SK-N-SH (cell line): ENCODE results near the gene RBM12. TPM values are rescaled to one million over a fixed set of nuclear protein-coding genes. Genes with fewer than 3 reads are reported as not detected.

Experiments used
- CTCF ChIA-PET: fragments of 300-600, 350-600 bp; formaldehyde crosslinking; extraction: SDS; loops from one replicate; lab custom pipeline; 2021; lab: Yijun Ruan, JAX
- POLR2A ChIA-PET: fragments of 350-600 bp; sonication (Branson Sonifier 250); formaldehyde crosslinking; extraction: SDS; loops from one replicate; lab custom pipeline; 2020; ENCODE audit warnings: antibody characterized with exemption, inconsistent platforms; lab: Yijun Ruan, JAX
- DNase-seq: peaks from one replicate; pipeline ENCODE4 v3.0.0; 2012
- H2AFZ ChIP-seq: fragments of 200-600 bp; sonication (generic); 2 replicates; pipeline ENCODE4 v1.8.1; 2016; ENCODE audit warnings: antibody characterized with exemption, mild to moderate bottlenecking, low read depth
- H3F3A ChIP-seq: fragments of 200-600 bp; sonication (generic); replicated peaks from 2 replicates; pipeline ENCODE3; 2016; ENCODE audit warnings: antibody characterized with exemption, mild to moderate bottlenecking; ENCODE audit not compliant: insufficient read depth
- H3K27ac ChIP-seq, 2 experiments: fragments of 200-500 bp in 1 of 2; fragments of 200-600 bp in 1 of 2; sonication (Bioruptor generic) in 1 of 2; sonication (generic), shearing (Covaris generic) in 1 of 2; 2 replicates each; pipeline versions ENCODE4 v1.5.1 to v1.6.1; 2014 to 2016; ENCODE audit warnings: low read depth in 2 of 2, inconsistent platforms in 1 of 2, low read length in 1 of 2, mild to moderate bottlenecking in 1 of 2, mixed read lengths in 1 of 2
- H3K27me3 ChIP-seq: fragments of 200-600 bp; sonication (generic), shearing (Covaris generic); 2 replicates; pipeline ENCODE4 v1.6.1; 2016; ENCODE audit warnings: mixed run types; ENCODE audit not compliant: insufficient read depth
- H3K36me3 ChIP-seq, 2 experiments: fragments of 200-500 bp in 1 of 2; fragments of 200-600 bp in 1 of 2; sonication (Bioruptor generic) in 1 of 2; sonication (generic) in 1 of 2; replicated peaks in 1 of 2; 2 replicates each; pipeline versions ENCODE3 to v1.5.1; 2014 to 2016; ENCODE audit warnings: low read length in 1 of 2, mild to moderate bottlenecking in 1 of 2; ENCODE audit not compliant: insufficient read depth in 2 of 2, control insufficient read depth in 1 of 2
- H3K4me1 ChIP-seq, 2 experiments: fragments of 200-500 bp in 1 of 2; fragments of 200-600 bp in 1 of 2; sonication (Bioruptor generic) in 1 of 2; sonication (generic), shearing (Covaris generic) in 1 of 2; 2 replicates each; pipeline versions ENCODE4 v1.5.1 to v1.6.1; 2014 to 2016; ENCODE audit warnings: low read depth in 1 of 2, low read length in 1 of 2, mixed run types in 1 of 2; ENCODE audit not compliant: insufficient read depth in 2 of 2, control insufficient read depth in 1 of 2
- H3K4me2 ChIP-seq: fragments of 200-600 bp; sonication (generic), shearing (Covaris generic); 2 replicates; pipeline ENCODE4 v1.6.1; 2017; ENCODE audit warnings: mixed run types
- H3K4me3 ChIP-seq, 2 experiments: fragments of 200-500 bp in 1 of 2; fragments of 200-600 bp in 1 of 2; sonication (Bioruptor generic) in 1 of 2; sonication (generic), shearing (Covaris generic) in 1 of 2; 2 replicates each; pipeline versions ENCODE4 v1.5.1 to v1.8.1; 2014 to 2016; ENCODE audit warnings: low read depth in 2 of 2, inconsistent platforms in 1 of 2, low read length in 1 of 2, mild to moderate bottlenecking in 1 of 2, mixed read lengths in 1 of 2, moderate library complexity in 1 of 2
- H3K79me2 ChIP-seq: fragments of 200-600 bp; sonication (generic); 2 replicates; pipeline ENCODE4 v1.8.1; 2017; ENCODE audit warnings: mild to moderate bottlenecking; ENCODE audit not compliant: insufficient read depth
- H3K9ac ChIP-seq: fragments of 200-600 bp; sonication (generic); 2 replicates; pipeline ENCODE4 v1.6.1; 2017; ENCODE audit warnings: mixed run types
- H3K9me2 ChIP-seq: fragments of 200-600 bp; sonication (generic); 2 replicates; pipeline ENCODE4 v1.6.1; 2017; ENCODE audit warnings: mixed run types
- H3K9me3 ChIP-seq: fragments of 200-600 bp; sonication (generic); 2 replicates; pipeline ENCODE4 v1.6.1; 2017; ENCODE audit warnings: mixed run types, mild to moderate bottlenecking, moderate library complexity
- H4K20me1 ChIP-seq: fragments of 200-600 bp; sonication (generic); 2 replicates; pipeline ENCODE4 v1.6.1; 2017; ENCODE audit warnings: mild to moderate bottlenecking, mixed run types; ENCODE audit not compliant: insufficient read depth
- ELF1 ChIP-seq: IDR thresholded peaks from 2 replicates; pipeline ENCODE4 v1.4.0; 2012
- EP300 ChIP-seq, 2 experiments: IDR thresholded peaks; 2 replicates each; pipeline versions ENCODE4 v1.4.0 to v1.6.1; 2012; ENCODE audit warnings: borderline replicate concordance in 1 of 2, low read depth in 1 of 2, low read length in 1 of 2
- FOXJ3 ChIP-seq: sonication (generic); formaldehyde crosslinking; IDR thresholded peaks from 2 replicates; pipeline ENCODE4 v1.5.1; 2020; ENCODE audit warnings: mild to moderate bottlenecking, missing genetic modification reagents
- GABPA ChIP-seq: IDR thresholded peaks from 2 replicates; pipeline ENCODE4 v1.4.0; 2012; ENCODE audit warnings: low read depth, mild to moderate bottlenecking
- GATA2 ChIP-seq: sonication (generic); formaldehyde crosslinking; IDR thresholded peaks from 2 replicates; pipeline ENCODE4 v1.5.0; 2020; ENCODE audit warnings: mild to moderate bottlenecking, missing genetic modification reagents
- JUND ChIP-seq: IDR thresholded peaks from 2 replicates; pipeline ENCODE4 v1.4.0; 2012
- MEF2A ChIP-seq: IDR thresholded peaks from 2 replicates; pipeline ENCODE4 v1.4.0; 2012; ENCODE audit warnings: low read depth, borderline replicate concordance
- MXI1 ChIP-seq: IDR thresholded peaks from 2 replicates; pipeline ENCODE4 v1.6.1; 2012; ENCODE audit warnings: mild to moderate bottlenecking, low read depth, low read length, improper control_type of control experiment
- NFIC ChIP-seq: IDR thresholded peaks from 2 replicates; pipeline ENCODE4 v1.4.0; 2012; ENCODE audit warnings: borderline replicate concordance
- POLR2AphosphoS5 ChIP-seq: IDR thresholded peaks from 2 replicates; pipeline ENCODE4 v1.6.1; 2012; ENCODE audit warnings: low read depth, low read length
- RAD21 ChIP-seq: IDR thresholded peaks from 2 replicates; pipeline ENCODE4 v1.6.1; 2012; ENCODE audit warnings: mild to moderate bottlenecking, low read length
- RCOR1 ChIP-seq: fragments of 150-350 bp; IDR thresholded peaks from 2 replicates; pipeline ENCODE4 v1.6.1; 2017; ENCODE audit warnings: antibody characterized with exemption, low read length
- RFX5 ChIP-seq: IDR thresholded peaks from 2 replicates; pipeline ENCODE4 v1.6.1; 2012; ENCODE audit warnings: mild to moderate bottlenecking, improper control_type of control experiment, low read length
- RXRA ChIP-seq: IDR thresholded peaks from 2 replicates; pipeline ENCODE4 v1.4.0; 2012; ENCODE audit warnings: low read depth, mild to moderate bottlenecking, borderline replicate concordance
- SIN3A ChIP-seq: IDR thresholded peaks from 2 replicates; pipeline ENCODE4 v1.6.1; 2012; ENCODE audit warnings: low read depth, mild to moderate bottlenecking, low read length, moderate library complexity, borderline replicate concordance
- TAF1 ChIP-seq: IDR thresholded peaks from 2 replicates; pipeline ENCODE4 v1.6.1; 2012; ENCODE audit warnings: low read depth, mild to moderate bottlenecking, low read length, moderate library complexity, borderline replicate concordance
- TCF12 ChIP-seq: IDR thresholded peaks from 2 replicates; pipeline ENCODE4 v1.4.0; 2012
- YY1 ChIP-seq: IDR thresholded peaks from 2 replicates; pipeline ENCODE4 v1.4.0; 2012; ENCODE audit warnings: low read depth, mild to moderate bottlenecking
- WGBS: methylation state at CpG from one replicate; pipeline ENCODE4 v1.1.6; 2017; ENCODE audit warnings: low lambda C conversion rate; 5-methylcytosine and 5-hydroxymethylcytosine counted together
- polyA plus RNA-seq, 3 experiments: library from polyadenylated mRNA; depleted of rRNA; stranded (reverse); fragments of >200 nt; gene quantifications; 2 replicates each; pipeline ENCODE4 v1.2.3, GENCODE V29; 2012
- TF ChIP-seq, protein P1 (sequence below): IDR thresholded peaks from 2 replicates; pipeline ENCODE4 v1.4.0; 2012; ENCODE audit warnings: low read depth, borderline replicate concordance
- TF ChIP-seq, protein P2 (sequence below): IDR thresholded peaks from 2 replicates; pipeline ENCODE4; 2012
- TF ChIP-seq, protein P3 (sequence below): fragments of 200-600 bp; sonication (generic); IDR thresholded peaks from 2 replicates; pipeline ENCODE4 v1.6.1; 2017; ENCODE audit warnings: antibody characterized with exemption, mild to moderate bottlenecking, moderate library complexity
- TF ChIP-seq, protein P4 (sequence below): fragments of 150-350 bp; IDR thresholded peaks from 2 replicates; pipeline ENCODE4 v1.6.1; 2017; ENCODE audit warnings: antibody characterized with exemption, low read length, low read depth, borderline replicate concordance
- TF ChIP-seq, protein P5 (sequence below): IDR thresholded peaks from 2 replicates; pipeline ENCODE4 v1.4.0; 2012; ENCODE audit warnings: low read depth, borderline replicate concordance

The RBM12 gene, protein sequence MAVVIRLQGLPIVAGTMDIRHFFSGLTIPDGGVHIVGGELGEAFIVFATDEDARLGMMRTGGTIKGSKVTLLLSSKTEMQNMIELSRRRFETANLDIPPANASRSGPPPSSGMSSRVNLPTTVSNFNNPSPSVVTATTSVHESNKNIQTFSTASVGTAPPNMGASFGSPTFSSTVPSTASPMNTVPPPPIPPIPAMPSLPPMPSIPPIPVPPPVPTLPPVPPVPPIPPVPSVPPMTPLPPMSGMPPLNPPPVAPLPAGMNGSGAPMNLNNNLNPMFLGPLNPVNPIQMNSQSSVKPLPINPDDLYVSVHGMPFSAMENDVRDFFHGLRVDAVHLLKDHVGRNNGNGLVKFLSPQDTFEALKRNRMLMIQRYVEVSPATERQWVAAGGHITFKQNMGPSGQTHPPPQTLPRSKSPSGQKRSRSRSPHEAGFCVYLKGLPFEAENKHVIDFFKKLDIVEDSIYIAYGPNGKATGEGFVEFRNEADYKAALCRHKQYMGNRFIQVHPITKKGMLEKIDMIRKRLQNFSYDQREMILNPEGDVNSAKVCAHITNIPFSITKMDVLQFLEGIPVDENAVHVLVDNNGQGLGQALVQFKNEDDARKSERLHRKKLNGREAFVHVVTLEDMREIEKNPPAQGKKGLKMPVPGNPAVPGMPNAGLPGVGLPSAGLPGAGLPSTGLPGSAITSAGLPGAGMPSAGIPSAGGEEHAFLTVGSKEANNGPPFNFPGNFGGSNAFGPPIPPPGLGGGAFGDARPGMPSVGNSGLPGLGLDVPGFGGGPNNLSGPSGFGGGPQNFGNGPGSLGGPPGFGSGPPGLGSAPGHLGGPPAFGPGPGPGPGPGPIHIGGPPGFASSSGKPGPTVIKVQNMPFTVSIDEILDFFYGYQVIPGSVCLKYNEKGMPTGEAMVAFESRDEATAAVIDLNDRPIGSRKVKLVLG
- polyA plus RNA-seq (2012; rRNA removed), result 41.9 and 56.7 TPM in 2 replicates
- 37.7 and 43.4 TPM in 2 replicates for polyA plus RNA-seq (2012; cell fraction: cytosol; rRNA removed)
- 55.0 and 78.3 TPM in 2 replicates for polyA plus RNA-seq (2012; cell fraction: nucleus; rRNA removed)

DNA sequence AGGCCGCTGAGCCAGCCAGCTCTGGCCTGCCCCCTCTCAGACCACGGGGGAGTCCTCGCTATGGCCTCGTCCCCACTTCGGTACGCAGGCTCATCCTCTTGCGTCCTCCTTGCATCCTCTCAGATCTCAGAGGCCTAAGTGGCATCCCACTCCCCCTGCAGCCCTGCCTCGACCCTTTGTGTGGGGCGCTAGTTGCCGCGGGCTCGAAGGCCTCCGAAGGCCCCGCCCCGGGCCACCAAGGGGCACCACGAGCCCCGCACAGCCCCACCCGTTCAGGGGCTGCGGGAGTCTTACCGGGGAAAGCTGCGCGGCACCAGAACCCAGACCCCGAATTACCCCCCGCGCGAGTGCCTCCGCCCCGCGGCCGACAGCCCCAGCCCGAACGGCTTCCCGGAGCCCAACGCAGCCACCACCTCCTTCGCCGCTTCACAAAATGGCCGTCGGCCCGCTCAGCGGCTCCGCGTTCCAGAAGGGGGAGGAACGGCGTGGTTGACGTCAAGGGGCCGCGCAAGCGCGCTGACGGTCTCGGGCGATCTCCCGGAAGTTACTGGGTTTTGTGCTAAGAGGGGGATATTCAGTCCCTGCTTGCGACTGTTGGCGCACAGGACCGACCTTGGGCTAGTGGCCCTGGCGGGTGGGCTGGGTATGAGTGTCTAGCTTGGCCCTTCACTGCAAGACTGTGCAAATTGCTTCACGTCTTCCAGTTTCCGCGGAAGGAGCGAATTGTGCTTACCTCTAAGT is at the start of gene RBM12, which contains the start of gene CPNE1:
Gene RBM12 (minus strand): TSS at position 435 of the 741 bp plus-strand sequence. CDS start 9,578 bp downstream, outside the sequence.
Gene CPNE1 (minus strand): TSS at position 435 of the 741 bp plus-strand sequence. CDS start 31,977 bp downstream, outside the sequence.
- peaks cover 15 to 16% of the 10 kb centered on the region in 2 experiments for H3K36me3 ChIP-seq
- peaks cover 44% of the 10 kb centered on the region for H4K20me1 ChIP-seq
- peaks cover 52% of the 10 kb centered on the region for H3K79me2 ChIP-seq
- H3K27ac ChIP-seq, result peak within 1 kb of the TSS; percentile 94 to 95
- CTCF ChIA-PET, result interaction anchor here (0.9 to 2.2 kb wide), 4 partner anchors 16 to 326 kb away, joined by 4 to 15 read pairs (median 5); partner anchors contain the start of genes NFS1 and ROMO1
- no peaks in the 10 kb centered on the region for H3K9me3 ChIP-seq
- 1% methylated on average over 43 of the region's 61 CpGs for WGBS
- H3K9me2 ChIP-seq, result no peaks in the 10 kb centered on the region
- peaks cover 26% of the 10 kb centered on the region for H3F3A ChIP-seq
- peak within 1 kb of the TSS; percentile 78 to 83 for H3K4me3 ChIP-seq
- peak within 1 kb of the TSS; percentile 97 for H3K4me2 ChIP-seq
- POLR2A ChIA-PET, result interaction anchor here (0.8 to 2.3 kb wide), 5 partner anchors 23 to 290 kb away, joined by 4 to 33 read pairs (median 5); partner anchors contain the start of genes CEP250, RBM39, SCAND1 and SPAG4
- H3K27me3 ChIP-seq, result no peaks in the 10 kb centered on the region
- peak; percentile 98 for DNase-seq
- peak within 1 kb of the TSS; percentile 98 for H2AFZ ChIP-seq
- H3K9ac ChIP-seq, result peak within 1 kb of the TSS; percentile 98
- peaks cover 10 to 13% of the 10 kb centered on the region in 2 experiments; a peak in 2 of 4 replicates for H3K4me1 ChIP-seq
- TF ChIP-seq NFIC (no peak), TCF12 (no peak), GABPA (peak; percentile 27; the same call in 1 of the 2 replicates), RCOR1 (no peak), POLR2AphosphoS5 (peak; percentile 98), RXRA (no peak), FOXJ3 (CRISPR knock-in tag) (no peak), MXI1 (peak; percentile 39), RAD21 (0 out of 2 replicates have a peak, but pooled peaks have one; percentile 1), MEF2A (no peak), EP300 (IDR thresholded peaks at IDR 0.05; ENCODE audit: borderline replicate concordance in 1 of 2, low read depth in 1 of 2, low read length in 1 of 2) (peak in 1 of 2 experiments; percentile 12; a peak in 1 of 4 replicates), ELF1 (peak; percentile 94), JUND (no peak), RFX5 (no peak), YY1 (peak; percentile 96), GATA2 (CRISPR knock-in tag) (no peak), TAF1 (peak; percentile 97), SIN3A (no peak)
- TF ChIP-seq, protein P1, sequence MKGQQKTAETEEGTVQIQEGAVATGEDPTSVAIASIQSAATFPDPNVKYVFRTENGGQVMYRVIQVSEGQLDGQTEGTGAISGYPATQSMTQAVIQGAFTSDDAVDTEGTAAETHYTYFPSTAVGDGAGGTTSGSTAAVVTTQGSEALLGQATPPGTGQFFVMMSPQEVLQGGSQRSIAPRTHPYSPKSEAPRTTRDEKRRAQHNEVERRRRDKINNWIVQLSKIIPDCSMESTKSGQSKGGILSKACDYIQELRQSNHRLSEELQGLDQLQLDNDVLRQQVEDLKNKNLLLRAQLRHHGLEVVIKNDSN, result no peak
- TF ChIP-seq, protein P2, sequence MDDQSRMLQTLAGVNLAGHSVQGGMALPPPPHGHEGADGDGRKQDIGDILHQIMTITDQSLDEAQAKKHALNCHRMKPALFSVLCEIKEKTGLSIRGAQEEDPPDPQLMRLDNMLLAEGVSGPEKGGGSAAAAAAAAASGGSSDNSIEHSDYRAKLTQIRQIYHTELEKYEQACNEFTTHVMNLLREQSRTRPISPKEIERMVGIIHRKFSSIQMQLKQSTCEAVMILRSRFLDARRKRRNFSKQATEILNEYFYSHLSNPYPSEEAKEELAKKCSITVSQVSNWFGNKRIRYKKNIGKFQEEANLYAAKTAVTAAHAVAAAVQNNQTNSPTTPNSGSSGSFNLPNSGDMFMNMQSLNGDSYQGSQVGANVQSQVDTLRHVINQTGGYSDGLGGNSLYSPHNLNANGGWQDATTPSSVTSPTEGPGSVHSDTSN, result no peak
- TF ChIP-seq, protein P3, sequence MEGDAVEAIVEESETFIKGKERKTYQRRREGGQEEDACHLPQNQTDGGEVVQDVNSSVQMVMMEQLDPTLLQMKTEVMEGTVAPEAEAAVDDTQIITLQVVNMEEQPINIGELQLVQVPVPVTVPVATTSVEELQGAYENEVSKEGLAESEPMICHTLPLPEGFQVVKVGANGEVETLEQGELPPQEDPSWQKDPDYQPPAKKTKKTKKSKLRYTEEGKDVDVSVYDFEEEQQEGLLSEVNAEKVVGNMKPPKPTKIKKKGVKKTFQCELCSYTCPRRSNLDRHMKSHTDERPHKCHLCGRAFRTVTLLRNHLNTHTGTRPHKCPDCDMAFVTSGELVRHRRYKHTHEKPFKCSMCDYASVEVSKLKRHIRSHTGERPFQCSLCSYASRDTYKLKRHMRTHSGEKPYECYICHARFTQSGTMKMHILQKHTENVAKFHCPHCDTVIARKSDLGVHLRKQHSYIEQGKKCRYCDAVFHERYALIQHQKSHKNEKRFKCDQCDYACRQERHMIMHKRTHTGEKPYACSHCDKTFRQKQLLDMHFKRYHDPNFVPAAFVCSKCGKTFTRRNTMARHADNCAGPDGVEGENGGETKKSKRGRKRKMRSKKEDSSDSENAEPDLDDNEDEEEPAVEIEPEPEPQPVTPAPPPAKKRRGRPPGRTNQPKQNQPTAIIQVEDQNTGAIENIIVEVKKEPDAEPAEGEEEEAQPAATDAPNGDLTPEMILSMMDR, result no peak
- TF ChIP-seq, protein P4, sequence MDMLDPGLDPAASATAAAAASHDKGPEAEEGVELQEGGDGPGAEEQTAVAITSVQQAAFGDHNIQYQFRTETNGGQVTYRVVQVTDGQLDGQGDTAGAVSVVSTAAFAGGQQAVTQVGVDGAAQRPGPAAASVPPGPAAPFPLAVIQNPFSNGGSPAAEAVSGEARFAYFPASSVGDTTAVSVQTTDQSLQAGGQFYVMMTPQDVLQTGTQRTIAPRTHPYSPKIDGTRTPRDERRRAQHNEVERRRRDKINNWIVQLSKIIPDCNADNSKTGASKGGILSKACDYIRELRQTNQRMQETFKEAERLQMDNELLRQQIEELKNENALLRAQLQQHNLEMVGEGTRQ, result no peak
- TF ChIP-seq, protein P5, sequence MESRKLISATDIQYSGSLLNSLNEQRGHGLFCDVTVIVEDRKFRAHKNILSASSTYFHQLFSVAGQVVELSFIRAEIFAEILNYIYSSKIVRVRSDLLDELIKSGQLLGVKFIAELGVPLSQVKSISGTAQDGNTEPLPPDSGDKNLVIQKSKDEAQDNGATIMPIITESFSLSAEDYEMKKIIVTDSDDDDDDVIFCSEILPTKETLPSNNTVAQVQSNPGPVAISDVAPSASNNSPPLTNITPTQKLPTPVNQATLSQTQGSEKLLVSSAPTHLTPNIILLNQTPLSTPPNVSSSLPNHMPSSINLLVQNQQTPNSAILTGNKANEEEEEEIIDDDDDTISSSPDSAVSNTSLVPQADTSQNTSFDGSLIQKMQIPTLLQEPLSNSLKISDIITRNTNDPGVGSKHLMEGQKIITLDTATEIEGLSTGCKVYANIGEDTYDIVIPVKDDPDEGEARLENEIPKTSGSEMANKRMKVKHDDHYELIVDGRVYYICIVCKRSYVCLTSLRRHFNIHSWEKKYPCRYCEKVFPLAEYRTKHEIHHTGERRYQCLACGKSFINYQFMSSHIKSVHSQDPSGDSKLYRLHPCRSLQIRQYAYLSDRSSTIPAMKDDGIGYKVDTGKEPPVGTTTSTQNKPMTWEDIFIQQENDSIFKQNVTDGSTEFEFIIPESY, result no peak
